ENCODE data around the gene PLCB1. TPM values are rescaled to one million over a fixed set of nuclear protein-coding genes. Genes with fewer than 3 reads are reported as not detected.

The PLCB1 gene
- total RNA-seq, 2 experiments from 2014 or later, result 6.1 to 6.2 TPM

DNA sequence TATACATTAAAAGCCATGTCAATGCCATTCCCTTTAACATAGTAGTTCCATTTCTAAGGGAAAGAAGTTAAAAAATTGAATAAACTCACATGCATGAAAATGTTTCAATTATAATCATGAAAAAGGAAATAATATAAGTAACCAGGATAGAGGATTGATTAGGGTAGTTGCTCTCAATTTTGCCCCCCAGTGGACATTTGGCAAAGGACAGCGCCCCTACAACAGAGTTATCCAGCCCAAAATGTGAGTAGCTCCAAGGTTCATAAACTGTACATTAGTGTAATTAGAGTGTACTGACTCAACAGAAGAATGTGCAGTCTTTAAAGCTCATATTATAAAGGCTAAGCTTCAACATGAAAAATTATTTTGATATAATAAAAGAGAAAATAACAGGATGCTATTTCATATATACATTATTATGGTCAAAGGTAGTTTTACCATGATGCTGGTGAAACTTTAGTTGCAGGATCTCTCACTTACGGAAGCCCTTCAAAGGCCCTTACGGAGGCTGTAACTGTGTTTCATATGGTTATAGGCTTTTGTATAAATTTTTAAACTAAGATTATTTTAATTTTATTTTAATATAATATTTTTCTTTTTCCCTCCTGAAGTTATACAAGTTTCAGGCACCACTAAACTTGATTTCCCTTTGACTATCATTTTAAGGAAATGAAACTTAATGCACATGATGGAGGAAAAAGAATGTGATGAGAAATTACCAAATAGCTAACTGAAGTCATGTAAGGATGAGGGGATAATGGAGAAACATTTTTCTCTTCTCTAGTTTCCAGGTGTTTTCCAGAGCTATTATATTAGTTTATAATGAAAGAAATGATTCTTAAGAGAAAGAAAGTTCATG, 403.6 kb downstream of the PLCB1 start:
- no peaks in the 10 kb centered on the region for H3K4me1 Mint-ChIP-seq
- DNase-seq, result no peak
- no peaks in the 10 kb centered on the region for H3K9me3 Mint-ChIP-seq
- H3K27ac Mint-ChIP-seq, result no peak overlapping the region
- H3K4me3 Mint-ChIP-seq, result no peak overlapping the region
- ATAC-seq (ENCODE audit: low read depth), result no peak
- peaks cover 4% of the 10 kb centered on the region for H3K27me3 Mint-ChIP-seq
- POLR2A ChIA-PET, result no interaction called here
- no peaks in the 10 kb centered on the region for H3K36me3 Mint-ChIP-seq

DNA sequence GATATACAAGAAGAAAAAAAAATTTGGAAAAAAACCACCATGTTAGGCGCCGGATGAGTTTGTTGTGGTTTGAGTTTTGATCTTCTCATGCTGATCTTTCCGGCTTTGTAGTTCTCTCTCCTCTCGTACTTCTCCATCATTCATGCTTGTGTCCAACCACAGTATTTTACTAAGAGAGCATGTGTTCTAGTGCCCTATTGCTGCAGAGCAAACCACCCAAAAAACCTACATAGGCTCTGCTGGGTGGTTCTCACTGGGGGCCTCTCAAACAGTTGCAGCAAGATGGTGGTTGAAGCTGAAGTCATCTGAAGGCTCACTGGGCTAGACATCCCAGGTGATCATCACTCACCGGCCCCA, 404.2 kb downstream of the PLCB1 start:
- POLR2A ChIA-PET, result no interaction called here
- DNase-seq (no peak), ATAC-seq (ENCODE audit: low read depth) (no peak)
- peaks cover 4% of the 10 kb centered on the region for H3K27me3 Mint-ChIP-seq
- no peaks in the 10 kb centered on the region for H3K4me1 Mint-ChIP-seq
- H3K9me3 Mint-ChIP-seq, result no peaks in the 10 kb centered on the region
- H3K4me3 Mint-ChIP-seq, result no peak overlapping the region
- H3K36me3 Mint-ChIP-seq, result no peaks in the 10 kb centered on the region
- H3K27ac Mint-ChIP-seq, result no peak overlapping the region

DNA sequence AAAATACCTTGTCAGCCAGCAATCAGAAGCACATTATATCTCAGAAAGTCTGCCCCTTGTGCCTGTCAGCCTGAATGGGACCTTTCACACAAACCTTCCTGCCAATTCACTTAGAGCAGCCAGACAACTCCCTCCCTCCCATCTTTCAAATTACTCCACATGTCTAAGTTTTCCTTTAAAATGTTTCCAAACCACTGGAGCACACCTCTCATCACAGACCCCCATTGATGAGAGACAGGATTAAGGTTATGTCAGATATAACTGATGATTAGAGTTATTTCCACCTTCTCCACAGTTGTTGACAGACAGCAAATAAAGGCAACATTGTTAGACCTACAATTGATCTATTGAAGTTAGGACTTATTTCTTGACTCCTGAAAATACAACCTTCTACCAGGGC, 408.4 kb downstream of the PLCB1 start:
- H3K27me3 Mint-ChIP-seq, result no peaks in the 10 kb centered on the region
- POLR2A ChIA-PET, result no interaction called here
- no peaks in the 10 kb centered on the region for H3K4me1 Mint-ChIP-seq
- H3K27ac Mint-ChIP-seq, result no peak overlapping the region
- ATAC-seq (ENCODE audit: low read depth) (no peak), DNase-seq (no peak)
- no peak overlapping the region for H3K4me3 Mint-ChIP-seq
- no peaks in the 10 kb centered on the region for H3K9me3 Mint-ChIP-seq
- no peaks in the 10 kb centered on the region for H3K36me3 Mint-ChIP-seq

DNA sequence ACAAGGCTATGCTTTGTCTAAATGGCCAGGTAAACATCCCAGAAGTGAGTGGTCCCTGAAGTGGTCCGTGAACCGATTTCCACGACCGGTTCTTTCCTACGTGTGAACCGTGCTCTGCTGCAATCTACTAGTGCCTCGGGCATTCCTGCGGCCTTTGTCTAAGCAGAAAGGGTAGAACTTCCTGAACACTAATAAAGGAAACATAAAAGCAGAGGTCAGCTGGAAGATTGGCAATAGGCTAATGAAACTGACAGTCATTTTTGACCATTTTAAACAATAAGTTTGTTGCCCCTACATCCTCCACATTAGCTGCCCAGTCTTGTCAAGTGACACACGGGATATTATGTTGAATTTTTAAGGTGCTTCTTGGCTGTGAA, 410.0 kb downstream of the PLCB1 start:
- no peaks in the 10 kb centered on the region for H3K27me3 Mint-ChIP-seq
- H3K36me3 Mint-ChIP-seq, result no peaks in the 10 kb centered on the region
- H3K4me3 Mint-ChIP-seq, result no peak overlapping the region
- no peak for DNase-seq
- no peak overlapping the region for H3K27ac Mint-ChIP-seq
- no peaks in the 10 kb centered on the region for H3K4me1 Mint-ChIP-seq
- H3K9me3 Mint-ChIP-seq, result no peaks in the 10 kb centered on the region
- POLR2A ChIA-PET, result no interaction called here
- ATAC-seq (ENCODE audit: low read depth), result no peak

DNA sequence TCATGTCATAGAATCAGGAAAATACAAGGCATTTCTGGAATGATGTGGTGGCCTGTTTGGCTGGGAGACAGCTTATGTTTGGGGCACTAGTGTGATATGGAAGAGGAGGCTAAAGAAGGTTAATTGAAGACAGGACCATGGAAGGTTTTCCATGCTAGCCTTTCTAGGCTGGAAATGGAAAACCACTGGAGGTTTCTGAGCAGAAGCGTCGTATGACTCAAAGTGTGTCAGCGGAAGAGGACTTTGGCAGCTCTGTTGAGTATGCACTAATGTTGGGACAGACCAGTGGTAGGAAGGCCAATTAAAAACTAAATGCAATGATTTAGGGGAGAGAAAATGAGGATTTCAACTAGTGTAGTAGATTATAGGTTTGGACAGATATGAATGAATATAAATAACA, 413.1 kb downstream of the PLCB1 start:
- POLR2A ChIA-PET, result no interaction called here
- no peak overlapping the region for H3K27ac Mint-ChIP-seq
- H3K4me1 Mint-ChIP-seq, result no peaks in the 10 kb centered on the region
- no peaks in the 10 kb centered on the region for H3K27me3 Mint-ChIP-seq
- no peak overlapping the region for H3K4me3 Mint-ChIP-seq
- no peaks in the 10 kb centered on the region for H3K36me3 Mint-ChIP-seq
- ATAC-seq (ENCODE audit: low read depth), result no peak
- H3K9me3 Mint-ChIP-seq, result no peaks in the 10 kb centered on the region
- DNase-seq, result no peak

DNA sequence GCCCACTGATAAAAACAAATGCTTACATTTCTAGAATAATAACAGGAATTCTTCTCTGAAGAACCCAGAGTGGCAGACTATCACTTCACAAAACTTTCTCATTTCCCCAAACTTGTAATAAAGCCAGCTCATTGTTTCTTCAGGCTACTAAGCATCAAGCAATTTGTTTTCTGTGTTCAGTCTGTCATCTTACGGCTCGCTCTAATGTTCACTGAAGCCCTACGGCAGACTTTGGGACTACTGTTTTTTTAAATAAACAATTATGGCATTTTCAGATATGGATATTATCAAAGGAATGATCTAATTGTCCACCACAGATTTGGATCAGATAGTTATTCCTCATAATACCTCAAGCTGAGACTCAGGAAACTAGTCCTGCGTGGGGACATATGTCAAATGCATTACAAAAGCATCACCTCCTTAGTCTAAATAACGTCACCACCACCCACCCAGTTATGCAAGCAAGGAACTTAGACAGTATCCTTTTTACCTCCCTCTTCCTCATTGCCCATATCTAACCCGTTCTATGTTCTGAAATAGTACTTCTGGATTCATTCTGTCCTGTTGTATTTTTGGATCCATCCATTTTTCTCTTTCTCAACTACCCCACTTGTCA, 415.1 kb downstream of the PLCB1 start:
- Mint-ChIP-seq H3K36me3 (no peaks in the 10 kb centered on the region), H3K27me3 (peaks cover 1% of the 10 kb centered on the region), H3K4me1 (no peaks in the 10 kb centered on the region), H3K9me3 (no peaks in the 10 kb centered on the region), H3K27ac (no peak overlapping the region), H3K4me3 (no peak overlapping the region)
- ATAC-seq (ENCODE audit: low read depth), result no peak
- DNase-seq, result no peak
- POLR2A ChIA-PET, result no interaction called here

DNA sequence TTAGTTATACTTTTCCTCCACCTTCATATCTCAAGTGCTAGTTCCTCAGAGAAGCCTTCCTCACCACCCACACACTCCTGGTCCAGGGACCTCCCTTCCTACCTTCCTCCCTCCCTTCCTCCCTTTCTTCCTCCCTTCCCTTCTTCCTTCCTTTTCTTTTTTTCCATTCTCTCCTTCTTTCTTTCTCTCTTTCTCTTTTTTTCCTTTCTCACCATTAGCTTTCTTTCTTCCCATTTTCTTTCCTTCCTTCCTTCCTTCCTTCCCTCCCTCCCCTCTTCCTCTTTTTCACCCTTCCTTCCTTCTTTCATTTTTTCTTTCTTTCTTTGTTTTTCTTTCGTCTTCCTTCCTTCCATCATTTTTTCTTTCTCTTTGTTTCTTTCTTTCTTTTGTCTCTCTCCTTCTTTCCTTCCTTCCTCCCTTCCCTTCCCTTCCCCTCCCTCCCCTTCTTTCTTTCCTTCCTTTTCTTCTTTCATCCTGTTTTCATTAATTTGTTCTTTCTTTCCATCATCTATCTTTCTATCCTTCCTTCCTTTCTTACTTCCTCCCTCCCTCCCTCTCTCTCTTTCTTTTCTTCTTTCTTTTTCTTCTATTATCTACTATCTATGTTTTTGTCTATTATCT, 416.0 kb downstream of the PLCB1 start:
- no peak for DNase-seq
- no peak for ATAC-seq (ENCODE audit: low read depth)
- POLR2A ChIA-PET, result no interaction called here
- Mint-ChIP-seq H3K9me3 (no peaks in the 10 kb centered on the region), H3K36me3 (no peaks in the 10 kb centered on the region), H3K27me3 (peaks cover 1% of the 10 kb centered on the region), H3K4me3 (no peak overlapping the region), H3K27ac (no peak overlapping the region), H3K4me1 (no peaks in the 10 kb centered on the region)

DNA sequence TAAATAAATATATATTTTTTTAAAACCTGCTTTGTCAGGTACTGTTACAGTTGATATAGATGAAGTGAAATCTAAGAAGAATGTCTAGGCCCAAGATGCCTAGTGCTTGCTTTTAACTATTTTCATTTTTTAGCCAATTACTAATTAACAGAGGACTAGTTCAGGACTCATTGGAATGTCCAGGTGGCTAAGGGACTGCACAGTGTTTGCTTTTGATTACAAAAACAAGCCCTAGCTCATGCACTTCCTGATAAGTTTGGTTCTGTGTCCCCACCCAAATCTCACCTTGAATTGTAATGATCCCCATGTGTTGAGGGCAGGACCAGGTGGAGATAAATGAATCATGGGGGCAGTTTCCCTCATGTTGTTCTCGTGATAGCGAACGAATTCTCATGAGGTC, 417.1 kb downstream of the PLCB1 start:
- H3K4me1 Mint-ChIP-seq, result no peaks in the 10 kb centered on the region
- POLR2A ChIA-PET, result no interaction called here
- no peaks in the 10 kb centered on the region for H3K9me3 Mint-ChIP-seq
- ATAC-seq (ENCODE audit: low read depth), result no peak
- H3K36me3 Mint-ChIP-seq, result no peaks in the 10 kb centered on the region
- no peak overlapping the region for H3K4me3 Mint-ChIP-seq
- no peak overlapping the region for H3K27ac Mint-ChIP-seq
- no peak for DNase-seq
- H3K27me3 Mint-ChIP-seq, result peaks cover 1% of the 10 kb centered on the region

DNA sequence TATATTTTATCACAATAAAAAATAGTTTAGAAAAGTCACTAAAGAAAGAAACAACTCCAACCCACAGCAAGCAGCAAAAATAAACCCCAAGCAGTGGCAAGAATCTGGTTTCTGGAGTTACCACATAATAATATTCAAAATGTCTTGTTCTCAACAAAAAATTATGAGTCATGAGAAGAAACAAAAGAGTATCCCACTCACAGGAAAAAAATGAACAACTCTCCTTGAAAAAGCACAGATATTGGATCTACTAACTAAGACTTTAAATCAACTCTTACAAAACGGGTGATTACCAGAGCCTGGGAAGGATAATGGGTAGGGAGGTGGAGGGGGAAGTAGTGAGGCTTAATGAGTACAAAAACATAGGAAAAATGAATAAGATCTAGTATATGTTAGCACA, 425.6 kb downstream of the PLCB1 start:
- no peak for DNase-seq
- Mint-ChIP-seq H3K27me3 (no peaks in the 10 kb centered on the region), H3K4me1 (no peaks in the 10 kb centered on the region), H3K9me3 (peaks cover 9% of the 10 kb centered on the region), H3K36me3 (no peaks in the 10 kb centered on the region), H3K4me3 (no peak overlapping the region), H3K27ac (no peak overlapping the region)
- no peak for ATAC-seq (ENCODE audit: low read depth)
- POLR2A ChIA-PET, result no interaction called here

DNA sequence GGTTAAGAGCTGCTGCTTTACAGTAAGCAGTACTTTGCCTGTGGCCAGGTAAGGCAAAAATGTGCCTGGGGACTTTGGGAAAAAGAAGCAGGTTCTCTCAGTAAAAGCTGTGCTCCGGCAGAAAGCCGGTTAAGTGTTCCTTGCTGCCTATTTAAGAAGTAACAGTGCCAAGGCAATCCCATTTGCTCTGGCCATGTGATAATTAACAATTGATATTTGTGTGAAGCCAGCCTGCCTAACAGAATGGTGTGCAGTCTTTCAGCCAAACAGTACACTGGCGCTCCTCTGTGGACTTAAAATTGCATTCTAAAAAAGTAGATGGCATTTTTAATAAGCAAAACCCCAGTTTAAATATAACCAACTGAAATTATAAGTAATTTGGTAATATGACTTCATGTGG, 430.3 kb downstream of the PLCB1 start:
- H3K27me3 Mint-ChIP-seq, result no peaks in the 10 kb centered on the region
- POLR2A ChIA-PET, result no interaction called here
- H3K27ac Mint-ChIP-seq, result no peak overlapping the region
- H3K4me1 Mint-ChIP-seq, result no peaks in the 10 kb centered on the region
- H3K36me3 Mint-ChIP-seq, result no peaks in the 10 kb centered on the region
- DNase-seq (no peak), ATAC-seq (ENCODE audit: low read depth) (no peak)
- H3K9me3 Mint-ChIP-seq, result peaks cover 5% of the 10 kb centered on the region
- H3K4me3 Mint-ChIP-seq, result no peak overlapping the region

DNA sequence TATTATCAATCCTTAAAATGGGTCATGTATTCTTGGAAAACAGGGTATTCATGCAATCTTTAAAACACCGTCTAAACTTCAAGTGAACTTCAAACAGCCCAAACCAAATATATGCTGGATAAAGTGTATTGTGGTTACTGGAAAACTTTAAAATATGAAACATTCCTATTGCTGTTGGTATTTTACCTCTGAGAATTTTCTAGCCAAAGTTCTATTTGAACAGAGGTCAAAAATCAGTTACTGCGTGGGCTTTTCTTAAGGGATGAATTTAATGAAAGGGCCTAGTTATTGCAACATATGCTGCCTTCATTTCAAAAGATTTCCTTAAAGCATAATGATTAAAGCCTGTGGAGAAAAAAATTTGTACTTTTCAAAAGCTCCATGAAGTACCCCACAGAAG, 436.0 kb downstream of the PLCB1 start:
- H3K27ac Mint-ChIP-seq, result no peak overlapping the region

DNA sequence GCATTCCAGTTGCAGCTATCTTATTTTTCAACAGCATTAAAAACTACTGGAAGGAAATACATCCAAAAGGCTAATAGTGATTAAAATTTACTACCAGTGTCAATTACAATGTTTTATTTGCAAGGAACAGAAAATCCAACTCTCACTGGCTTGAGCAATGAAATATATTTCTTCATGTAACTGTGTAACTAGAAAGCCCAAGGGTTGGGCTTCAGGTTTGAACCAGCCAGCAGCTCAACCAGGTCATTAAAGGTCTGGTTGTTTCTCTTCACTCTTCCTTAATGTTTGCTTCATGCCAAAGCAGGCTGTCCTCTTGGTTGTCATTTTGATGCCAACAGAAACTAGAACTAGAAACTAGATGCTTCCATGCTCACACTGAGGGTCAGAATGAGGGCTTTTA, 437.7 kb downstream of the PLCB1 start:
- Mint-ChIP-seq H3K4me1 (no peaks in the 10 kb centered on the region), H3K4me3 (no peak overlapping the region), H3K36me3 (no peaks in the 10 kb centered on the region), H3K27ac (no peak overlapping the region), H3K27me3 (no peaks in the 10 kb centered on the region), H3K9me3 (no peaks in the 10 kb centered on the region)
- POLR2A ChIA-PET, result no interaction called here
- ATAC-seq (ENCODE audit: low read depth) (no peak), DNase-seq (no peak)

More for the DNA sequence above, 436.0 kb downstream of the PLCB1 start:
- Mint-ChIP-seq H3K36me3 (no peaks in the 10 kb centered on the region), H3K4me3 (no peak overlapping the region), H3K27me3 (no peaks in the 10 kb centered on the region), H3K4me1 (no peaks in the 10 kb centered on the region), H3K9me3 (peaks cover 4% of the 10 kb centered on the region)
- DNase-seq, result no peak
- POLR2A ChIA-PET, result no interaction called here
- ATAC-seq (ENCODE audit: low read depth), result no peak

DNA sequence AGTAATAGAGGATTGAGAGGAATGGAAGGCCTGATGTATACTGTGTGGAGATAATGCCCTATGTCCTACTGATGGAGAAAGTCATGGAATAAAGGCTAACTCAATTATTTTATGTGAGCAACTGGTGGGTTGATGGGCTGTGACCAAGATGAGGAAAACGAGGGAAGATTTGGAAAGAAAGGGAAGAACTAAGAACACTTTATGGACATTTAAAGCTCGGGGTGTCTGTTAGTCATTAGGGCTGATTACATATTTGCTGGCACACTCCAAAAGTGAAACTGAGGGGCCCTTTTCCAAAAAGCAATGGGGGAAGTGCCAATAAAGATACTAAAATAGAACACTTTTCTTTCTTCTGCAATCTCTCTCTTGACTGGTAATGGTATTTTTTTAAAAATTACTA, 439.5 kb downstream of the PLCB1 start:
- Mint-ChIP-seq H3K4me1 (no peaks in the 10 kb centered on the region), H3K36me3 (no peaks in the 10 kb centered on the region), H3K4me3 (no peak overlapping the region), H3K9me3 (no peaks in the 10 kb centered on the region), H3K27ac (no peak overlapping the region), H3K27me3 (no peaks in the 10 kb centered on the region)
- DNase-seq, result no peak
- POLR2A ChIA-PET, result no interaction called here
- ATAC-seq (ENCODE audit: low read depth), result no peak

DNA sequence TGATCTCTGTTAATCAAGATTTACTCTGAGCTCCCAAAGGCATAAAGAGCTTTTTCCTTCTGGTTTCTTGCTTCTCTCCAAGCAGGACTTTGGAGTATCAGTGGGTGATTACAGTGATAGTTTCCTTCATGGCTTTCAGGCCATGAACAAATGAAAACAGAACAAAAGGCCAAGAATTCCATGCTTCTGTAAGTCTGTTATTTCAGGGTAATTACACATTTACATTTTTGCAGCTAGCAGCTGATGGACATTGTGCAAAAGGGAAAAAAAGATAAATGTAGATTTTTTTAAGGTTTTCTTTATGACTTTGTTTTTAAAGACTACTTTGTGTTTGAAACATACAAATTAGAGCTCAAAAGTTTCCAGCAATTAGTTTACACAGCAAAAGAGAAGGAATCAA, 441.6 kb downstream of the PLCB1 start:
- DNase-seq (no peak), ATAC-seq (ENCODE audit: low read depth) (no peak)
- Mint-ChIP-seq H3K9me3 (no peaks in the 10 kb centered on the region), H3K4me1 (no peaks in the 10 kb centered on the region), H3K27ac (no peak overlapping the region), H3K4me3 (no peak overlapping the region), H3K36me3 (no peaks in the 10 kb centered on the region), H3K27me3 (no peaks in the 10 kb centered on the region)
- POLR2A ChIA-PET, result interaction anchor here (0.6 kb wide), 1 partner anchor 446 kb away, joined by 6 read pairs; no protein-coding TSS in a partner anchor

All from activated naive CD8-positive, alpha-beta T cell treated with anti-CD3 and anti-CD28 coated beads, Interleukin-2, amount 10 ng/mL, durations not matched to agents 7 days and 5 days (primary cell).